Endothelial cell of umbilical vein (primary cell): ENCODE data around the gene DNAJC11. TPM values are rescaled to one million over a fixed set of nuclear protein-coding genes. Genes with fewer than 3 reads are reported as not detected.

Experiments
- BruUV-seq: library from RNA; stranded (reverse); fragments of 400-500 nt; replicated peaks from 2 replicates; lab custom pipeline; 2021; lab: Mats Ljungman, UMichigan
- CTCF ChIA-PET: fragments of 300-600, 350-600 bp; sonication (Branson Sonifier 250); formaldehyde crosslinking; loops from one replicate; lab custom pipeline; 2021; ENCODE audit warnings: antibody characterized with exemption, inconsistent platforms; lab: Charles Lee
- POLR2A ChIA-PET: fragments of 300-600, 350-600 bp; sonication (Branson Sonifier 250); formaldehyde crosslinking; loops from one replicate; lab custom pipeline; 2021; ENCODE audit warnings: antibody characterized with exemption, inconsistent platforms; lab: Charles Lee
- DNase-seq: peaks from one replicate; pipeline ENCODE4 v3.0.0-alpha.2; 2011; ENCODE audit warnings: low read depth, low spot score
- FAIRE-seq: peaks from 2 replicates; lab custom pipeline; 2011; peaks lifted over from hg19 to GRCh38; lab: Jason Lieb, UNC
- H2AFZ ChIP-seq: 2 replicates; pipeline ENCODE4 v1.6.0; 2012; ENCODE audit warnings: low read depth, low read length, control low read depth, inconsistent platforms
- H3K27ac ChIP-seq: 2 replicates; pipeline ENCODE4 v1.5.1; 2011; ENCODE audit warnings: low read depth, mild to moderate bottlenecking, control low read depth, low read length, moderate library complexity; ENCODE audit not compliant: insufficient read depth
- H3K27me3 ChIP-seq, 2 experiments: 2 replicates each; pipeline versions ENCODE4 v1.6.0 to v1.6.1; 2011; ENCODE audit warnings: low read length in 2 of 2, mixed read lengths in 1 of 2; ENCODE audit not compliant: control insufficient read depth in 2 of 2, insufficient read depth in 2 of 2
- H3K36me3 ChIP-seq, 2 experiments: 2 replicates in 1 of 2; 3 replicates in 1 of 2; pipeline ENCODE4 v1.5.1; 2011; ENCODE audit warnings: low read length in 2 of 2, mild to moderate bottlenecking in 1 of 2, moderate library complexity in 1 of 2; ENCODE audit not compliant: control insufficient read depth in 2 of 2, insufficient read depth in 2 of 2; ENCODE audit errors: extremely low read depth in 1 of 2
- H3K4me1 ChIP-seq: 3 replicates; pipeline ENCODE4 v1.5.1; 2011; ENCODE audit warnings: mild to moderate bottlenecking, low read length; ENCODE audit not compliant: control insufficient read depth, insufficient read depth; ENCODE audit errors: extremely low read depth
- H3K4me2 ChIP-seq: 2 replicates; pipeline ENCODE4 v1.6.1; 2011; ENCODE audit warnings: low read length, control low read depth, mixed read lengths; ENCODE audit not compliant: insufficient read depth
- H3K4me3 ChIP-seq, 3 experiments: fragments of 200-600 bp in 1 of 3; sonication (generic), shearing (Covaris generic) in 1 of 3; replicated peaks in 1 of 3; 2 replicates each; pipeline ENCODE4 v1.5.1; 2011 to 2016; ENCODE audit warnings: control low read depth in 3 of 3, low read length in 3 of 3, mild to moderate bottlenecking in 2 of 3, inconsistent platforms in 1 of 3, low read depth in 1 of 3, moderate library complexity in 1 of 3; ENCODE audit not compliant: insufficient read depth in 1 of 3
- H3K79me2 ChIP-seq: 2 replicates; pipeline ENCODE4 v1.6.0; 2012; ENCODE audit warnings: low read length, inconsistent platforms; ENCODE audit not compliant: control insufficient read depth, insufficient read depth
- H3K9ac ChIP-seq: replicated peaks from 2 replicates; pipeline ENCODE3; 2011; ENCODE audit warnings: low read length, control low read depth; ENCODE audit not compliant: insufficient read depth; ENCODE audit errors: extremely low read depth
- H3K9me1 ChIP-seq: replicated peaks from 3 replicates; pipeline ENCODE4 v1.6.0; 2011; ENCODE audit warnings: mild to moderate bottlenecking, low read length; ENCODE audit not compliant: control insufficient read depth, insufficient read depth; ENCODE audit errors: extremely low read depth
- H3K9me3 ChIP-seq: replicated peaks from 2 replicates; pipeline ENCODE4 v1.5.1; 2012; ENCODE audit warnings: low read length, inconsistent platforms; ENCODE audit not compliant: control insufficient read depth, insufficient read depth
- H4K20me1 ChIP-seq: replicated peaks from 2 replicates; pipeline ENCODE3; 2011; ENCODE audit warnings: mild to moderate bottlenecking, low read length; ENCODE audit not compliant: control insufficient read depth, insufficient read depth; ENCODE audit errors: extremely low read depth
- CTCF ChIP-seq, 2 donors: IDR thresholded peaks; 1 replicate in 1 of 2; 2 replicates in 1 of 2; pipeline ENCODE4 v1.5.1; 2011; ENCODE audit warnings: low read length in 2 of 2, mild to moderate bottlenecking in 2 of 2, moderate library complexity in 2 of 2, control low read depth in 1 of 2, inconsistent platforms in 1 of 2, low read depth in 1 of 2; ENCODE audit not compliant: insufficient read depth in 1 of 2; ENCODE audit errors: extremely low read depth in 1 of 2
- EZH2 ChIP-seq: IDR thresholded peaks from 2 replicates; pipeline ENCODE4 v1.6.1; 2012; ENCODE audit warnings: borderline replicate concordance, low read depth, mild to moderate bottlenecking, moderate library complexity, low read length, inconsistent platforms; ENCODE audit not compliant: severe bottlenecking
- FOS ChIP-seq: IDR thresholded peaks from 2 replicates; pipeline ENCODE4 v1.6.1; 2011; ENCODE audit warnings: mild to moderate bottlenecking, low read length, moderate library complexity, borderline replicate concordance; ENCODE audit not compliant: insufficient read depth
- GATA2 ChIP-seq: IDR thresholded peaks from 2 replicates; pipeline ENCODE4 v1.7.0; 2011; ENCODE audit warnings: low read depth, mild to moderate bottlenecking, moderate library complexity, mixed read lengths, low read length; ENCODE audit not compliant: insufficient read length, insufficient read depth
- JUN ChIP-seq: IDR thresholded peaks from 2 replicates; pipeline ENCODE4 v1.6.1; 2011; ENCODE audit warnings: borderline replicate concordance, low read depth; ENCODE audit not compliant: insufficient read length, insufficient read depth
- MAX ChIP-seq: IDR thresholded peaks from 2 replicates; pipeline ENCODE4 v1.6.1; 2011; ENCODE audit not compliant: insufficient read depth, insufficient read length
- MYC ChIP-seq: IDR thresholded peaks from one replicate; pipeline ENCODE4 v1.6.1; 2011; ENCODE audit warnings: mild to moderate bottlenecking, low read depth, low read length
- POLR2A ChIP-seq: IDR thresholded peaks from 2 replicates; pipeline ENCODE4 v1.6.1; 2012; ENCODE audit warnings: low read depth, mild to moderate bottlenecking, control low read depth, low read length
- POLR2AphosphoS5 ChIP-seq: IDR thresholded peaks from 2 replicates; pipeline ENCODE4 v1.6.1; 2012; ENCODE audit warnings: low read depth, mild to moderate bottlenecking, control low read depth, low read length, moderate library complexity; ENCODE audit not compliant: insufficient read depth
- dilution Hi-C: fragments of 300-500 bp; cut with MboI; formaldehyde crosslinking; loops from one replicate; pipeline ENCODE4 v1.15.0; 2019; ENCODE audit warnings: low sequenced_read_pairs; ENCODE audit not compliant: extremely low pct_ligation_motif_present
- intact Hi-C: fragments of 100-400 bp; cut with micrococcal nuclease; formaldehyde crosslinking; loops from one replicate; pipeline ENCODE4 v1.10.0; 2022
- polyA plus RNA-seq, 4 experiments: library from polyadenylated mRNA; depleted of rRNA in 3 of 4; stranded (reverse) in 3 of 4; unstranded in 1 of 4; fragments of >200 nt; gene quantifications; 2 replicates each; pipeline versions ENCODE4 v1.2.1 to v1.2.3, GENCODE V29; 2011 to 2012; ENCODE audit warnings: missing spikeins in 1 of 4
- total RNA-seq: library from RNA; stranded (reverse); gene quantifications from 2 replicates; pipeline ENCODE4 v1.2.3, GENCODE V29; 2021

Gene DNAJC11
- total and polyA plus RNA-seq, 2 donors (not counting 3 experiments of a cell fraction or from before 2014, with no cell fraction given), result 31.1 to 64.3 TPM

GRCh38 chr1:6685381-6685780 lies 16.2 kb downstream of the DNAJC11 start:
- CTCF ChIA-PET, result interaction anchor here (0.5 to 1.4 kb wide), 3 partner anchors 16 to 864 kb away, joined by 3 read pairs; partner anchors contain the start of gene DNAJC11
- H3K9ac ChIP-seq, result no peak overlapping the region
- H3K4me2 ChIP-seq, result no peak overlapping the region
- BruUV-seq, result no TSS peak
- DNase-seq, result no peak
- no peak for FAIRE-seq
- peaks cover 30% of the 10 kb centered on the region for H3K79me2 ChIP-seq
- no peak overlapping the region for H3K27ac ChIP-seq
- H3K9me1 ChIP-seq, result no peaks in the 10 kb centered on the region
- H3K4me1 ChIP-seq, result peaks cover 11% of the 10 kb centered on the region
- no peaks in the 10 kb centered on the region for H3K9me3 ChIP-seq
- H2AFZ ChIP-seq, result no peak overlapping the region
- H4K20me1 ChIP-seq, result peaks cover 2% of the 10 kb centered on the region
- POLR2A ChIA-PET, result no interaction called here
- H3K27me3 ChIP-seq, result no peaks in the 10 kb centered on the region
- dilution Hi-C loops, result no loop called here
- intact Hi-C loops, result no loop called here
- no peaks in the 10 kb centered on the region for H3K36me3 ChIP-seq
- H3K4me3 ChIP-seq, result no peak overlapping the region
- no peak for TF ChIP-seq FOS
- TF ChIP-seq MAX, result no peak
- no peak for TF ChIP-seq JUN
- no peak for TF ChIP-seq CTCF (IDR thresholded peaks at IDR 0.05; ENCODE audit: extremely low read depth in 1 of 2, insufficient read depth in 1 of 2, low read depth in 1 of 2, low read length in 2 of 2)
- TF ChIP-seq POLR2AphosphoS5, result no peak
- no peak for TF ChIP-seq EZH2
- no peak for TF ChIP-seq MYC
- TF ChIP-seq GATA2, result no peak
- TF ChIP-seq POLR2A, result no peak
